Esophagus squamous epithelium (tissue), 5 donors: ENCODE data around the gene TIA1. TPM values are rescaled to one million over a fixed set of nuclear protein-coding genes. Genes with fewer than 3 reads are reported as not detected.
"Not testable (repeated sequence)": the region's sequence is repeated elsewhere in the genome, so short reads cannot be mapped to it uniquely, and the experiment has no call there.

Source experiments
- DNase-seq: peaks from one replicate; lab custom pipeline; 2025; lab: John Stamatoyannopoulos, UW
- H3K27ac ChIP-seq, 4 donors: fragments of 200-600 bp; sonication (generic); one replicate each; pipeline ENCODE4 v1.5.1; 2016 to 2019; ENCODE audit warnings: mild to moderate bottlenecking in 1 of 4
- H3K27me3 ChIP-seq, 4 donors: fragments of 200-600 bp; sonication (generic); 1 replicate in 3 of 4; 2 replicates in 1 of 4; pipeline versions ENCODE4 v1.5.1 to v1.6.0; 2017 to 2021; ENCODE audit warnings: antibody characterized with exemption in 1 of 4
- H3K36me3 ChIP-seq, 3 donors: fragments of 200-600 bp; sonication (generic); one replicate each; pipeline ENCODE4 v1.5.1; 2016 to 2019
- H3K4me1 ChIP-seq, 3 donors: fragments of 200-600 bp; sonication (generic); one replicate each; pipeline ENCODE4 v1.5.1; 2017 to 2019
- H3K4me3 ChIP-seq, 4 donors: fragments of 200-600 bp; sonication (generic); 1 replicate in 3 of 4; 2 replicates in 1 of 4; pipeline ENCODE4 v1.5.1; 2016 to 2019; ENCODE audit warnings: mild to moderate bottlenecking in 2 of 4, moderate library complexity in 1 of 4
- H3K9me3 ChIP-seq, 3 donors: fragments of 200-600 bp; sonication (generic); one replicate each; pipeline ENCODE4 v1.5.1; 2016 to 2019
- CTCF ChIP-seq, 6 experiments: fragments of 450-650 bp in 4 of 6; fragments of 200-600 bp in 2 of 6; sonication (generic) in 2 of 6; IDR thresholded peaks; one replicate each; pipeline ENCODE4 v1.5.1; 2016 to 2019; ENCODE audit warnings: antibody characterized with exemption in 6 of 6, mild to moderate bottlenecking in 4 of 6, moderate library complexity in 4 of 6
- POLR2A ChIP-seq, 4 donors: fragments of 450-650 bp; IDR thresholded peaks; one replicate each; pipeline ENCODE4 v1.6.1; 2017; ENCODE audit warnings: antibody characterized with exemption in 4 of 4, mild to moderate bottlenecking in 4 of 4, moderate library complexity in 3 of 4
- WGBS, 2 donors: methylation state at CpG; one replicate each; pipeline ENCODE4 v1.1.5; 2018; 5-methylcytosine and 5-hydroxymethylcytosine counted together
- intact Hi-C: fragments of 100-400 bp; cut with DNase I; formaldehyde crosslinking; loops from one replicate; pipeline ENCODE4 v1.15.0; 2022
- total RNA-seq, 4 donors: library from RNA; depleted of rRNA; stranded (reverse); fragments of >200 nt; gene quantifications; one replicate each; pipeline ENCODE4 v1.1.0, GENCODE V29; 2016
- donor health status: DM: yes; HTN: yes; CAD: no.

Gene TIA1
- total RNA-seq, 4 donors from 2014 or later = 34.0 to 73.1 (median 37.8) TPM

GRCh38 chr2:70182689-70183088 lies 65.7 kb downstream of the TIA1 start:
- peaks cover 7 to 49% (median 9%) of the 10 kb centered on the region in 3 donors for H3K36me3 ChIP-seq
- WGBS, 2 donors = 86 to 87% methylated on average over 4 of the region's 4 CpGs
- intact Hi-C loops = no loop called here
- no peak overlapping the region for H3K4me3 ChIP-seq
- no peak for TF ChIP-seq POLR2A (IDR thresholded peaks at IDR 0.05)
- TF ChIP-seq CTCF (IDR thresholded peaks at IDR 0.05) = no peak
- H3K27ac ChIP-seq = no peak overlapping the region
- no peak for DNase-seq
- H3K4me1 ChIP-seq = no peaks in the 10 kb centered on the region
- H3K27me3 ChIP-seq = no peaks in the 10 kb centered on the region
- H3K9me3 ChIP-seq = no peaks in the 10 kb centered on the region

- no peak for DNase-seq
- peaks cover 7 to 61% (median 9%) of the 10 kb centered on the region in 3 donors for H3K36me3 ChIP-seq
- intact Hi-C loops = no loop called here
- TF ChIP-seq CTCF (IDR thresholded peaks at IDR 0.05) (no peak), POLR2A (IDR thresholded peaks at IDR 0.05) (peak in 1 of 4 donors; percentile 22)
- 88 to 98% methylated on average over 6 to 7 of the region's 16 CpGs for WGBS, 2 donors
- no peak overlapping the region for H3K27ac ChIP-seq
- H3K27me3 ChIP-seq = no peaks in the 10 kb centered on the region
- no peak overlapping the region for H3K4me3 ChIP-seq
- no peaks in the 10 kb centered on the region for H3K4me1 ChIP-seq
- no peaks in the 10 kb centered on the region for H3K9me3 ChIP-seq
Measured at GRCh38 chr2:70181363-70181956, 67.0 kb downstream of the TIA1 start.

- no peak for TF ChIP-seq POLR2A (IDR thresholded peaks at IDR 0.05)
- no peak for TF ChIP-seq CTCF (IDR thresholded peaks at IDR 0.05)
- no peak for DNase-seq
Measured at GRCh38 chr2:70173520-70173919, 74.9 kb downstream of the TIA1 start.

GRCh38 chr2:70169654-70170245 lies 78.7 kb downstream of the TIA1 start:
- H3K4me1 ChIP-seq, H3K4me3 ChIP-seq, intact Hi-C loops, H3K9me3 ChIP-seq, H3K27ac ChIP-seq, H3K27me3 ChIP-seq, DNase-seq: not testable (repeated sequence)
- H3K36me3 ChIP-seq = peaks cover 5 to 100% (median 24%) of the 10 kb centered on the region in 3 donors
- 95 to 96% methylated on average over 6 to 11 of the region's 11 CpGs for WGBS, 2 donors

More at GRCh38 chr2:70173520-70173919, 74.9 kb downstream of the TIA1 start:
- Histone ChIP-seq H3K36me3 (peaks cover 5 to 100% (median 20%) of the 10 kb centered on the region in 3 donors), H3K27ac (no peak overlapping the region), H3K9me3 (no peaks in the 10 kb centered on the region), H3K4me3 (no peak overlapping the region), H3K4me1 (no peaks in the 10 kb centered on the region), H3K27me3 (no peaks in the 10 kb centered on the region)
- WGBS, 2 donors = 71 to 87% methylated on average over 8 of the region's 8 CpGs
- intact Hi-C loops = no loop called here

- H3K36me3 ChIP-seq = peaks cover 7 to 99% (median 33%) of the 10 kb centered on the region in 3 donors
- WGBS, 2 donors = 43 to 60% methylated on average over 2 of the region's 2 CpGs
- intact Hi-C loops = no loop called here
- H3K4me3 ChIP-seq = no peak overlapping the region
- TF ChIP-seq CTCF (IDR thresholded peaks at IDR 0.05) (no peak), POLR2A (IDR thresholded peaks at IDR 0.05) (no peak)
- H3K4me1 ChIP-seq = no peaks in the 10 kb centered on the region
- no peak for DNase-seq
- H3K9me3 ChIP-seq = no peaks in the 10 kb centered on the region
- no peaks in the 10 kb centered on the region for H3K27me3 ChIP-seq
- H3K27ac ChIP-seq = peak overlapping the region in 3 of 4 donors; percentile 19 to 54 (median 53)
Measured at GRCh38 chr2:70161069-70161534, 87.3 kb downstream of the TIA1 start.
